GM21515 (cell line): Measurements from ENCODE around the gene BRDT.

Experiments
- ATAC-seq: cut with Tn5 transposase; IDR thresholded peaks from one replicate; pipeline ENCODE4 v1.9.1; 2021; ENCODE audit not compliant: unreplicated experiment

BRDT gene

GRCh38 chr1:91949356-91949699, at the start of gene BRDT:
Gene BRDT, plus strand, starts transcription at chr1:91949401. Its CDS starts 13,354 bp downstream, at chr1:91962755.
- no peak for ATAC-seq

DNA sequence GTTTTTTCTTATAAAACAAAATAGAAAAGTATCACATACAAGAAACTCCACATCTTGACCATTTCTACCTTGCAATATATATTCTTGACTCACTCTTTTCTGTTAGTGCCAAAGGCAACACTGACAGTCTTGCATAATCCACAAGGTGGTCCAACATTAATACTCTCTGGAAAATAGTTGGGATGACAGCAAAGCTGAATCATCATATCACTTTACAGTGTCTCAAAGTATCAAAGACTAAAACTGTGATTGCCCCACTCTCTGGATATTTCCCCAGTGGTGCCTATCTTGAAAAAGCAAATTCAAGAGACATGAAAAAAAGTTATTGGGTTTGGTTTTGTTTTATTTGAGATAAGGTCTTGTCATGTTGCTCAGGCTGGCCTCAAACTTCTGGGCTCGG, 48.6 kb upstream of the BRDT start:
- no peak for ATAC-seq

GRCh38 chr1:91901231-91901630, 48.0 kb upstream of the BRDT start:
- no peak for ATAC-seq

- no peak for ATAC-seq
Measured at GRCh38 chr1:91912266-91912665, 36.9 kb upstream of the BRDT start.

DNA sequence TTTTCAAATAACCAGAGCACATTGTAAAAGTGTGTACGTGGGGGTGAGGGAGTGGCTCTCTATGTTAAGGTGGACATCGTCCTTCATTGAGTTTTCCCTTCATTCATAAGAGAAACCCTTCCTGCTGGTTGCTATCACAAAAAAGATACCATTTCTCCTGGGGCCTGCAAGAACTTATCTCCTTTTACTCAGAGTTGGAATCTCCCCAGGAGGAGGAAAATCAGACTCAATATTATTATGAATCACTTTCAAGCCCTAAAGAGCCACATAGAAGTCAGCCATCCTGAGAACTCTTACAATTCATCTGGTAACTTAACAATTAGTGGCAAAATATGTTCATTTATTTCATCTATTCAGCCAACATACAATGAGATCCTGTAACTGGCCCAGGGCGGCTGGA, 36.2 kb upstream of the BRDT start:
- ATAC-seq, result no peak

- ATAC-seq, result no peak
Measured at GRCh38 chr1:91916046-91916445, 33.2 kb upstream of the BRDT start.

GRCh38 chr1:91916811-91917460, 32.3 kb upstream of the BRDT start:
- ATAC-seq, result no peak

GRCh38 chr1:91919962-91920361, 29.2 kb upstream of the BRDT start:
- no peak for ATAC-seq

- no peak for ATAC-seq
Measured at GRCh38 chr1:91924146-91924545, 25.1 kb upstream of the BRDT start.

DNA sequence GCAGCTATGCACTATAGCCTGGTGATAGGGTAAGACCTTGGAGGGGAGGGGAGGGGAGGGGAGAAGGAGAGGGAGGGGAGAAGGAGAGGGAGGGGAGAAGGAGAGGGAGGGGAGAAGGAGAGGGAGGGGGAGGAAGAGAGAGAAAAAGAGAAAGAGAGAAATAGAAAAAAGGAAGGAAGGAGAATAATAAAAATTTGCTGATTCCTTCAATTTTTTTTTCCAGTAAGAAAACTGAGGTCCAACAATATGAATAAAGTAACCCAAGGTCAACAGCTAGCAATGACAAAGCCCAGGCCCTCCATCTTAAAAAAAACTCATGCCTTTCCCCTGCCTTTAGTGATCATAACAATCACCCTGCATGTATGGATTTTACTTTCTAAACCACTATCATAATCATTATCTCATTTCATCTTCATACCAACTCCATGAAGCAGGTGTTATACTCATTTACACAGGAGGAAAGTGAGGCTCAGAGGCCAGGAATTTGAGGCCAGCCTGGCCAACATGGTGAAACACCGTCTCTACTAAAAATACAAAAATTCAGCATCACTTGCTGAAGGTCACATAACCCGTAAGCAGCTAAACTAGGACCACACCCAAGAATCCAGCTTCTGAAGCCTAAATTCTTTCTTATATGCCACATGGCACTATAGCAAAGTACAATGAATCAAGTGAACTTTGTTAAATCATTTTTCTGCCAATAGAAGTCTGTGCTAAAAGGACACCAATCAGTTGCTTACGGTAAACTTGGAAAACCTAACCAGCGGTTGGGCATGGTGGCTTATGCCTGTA, 23.4 kb upstream of the BRDT start:
- ATAC-seq, result no peak

- ATAC-seq, result no peak
Measured at GRCh38 chr1:91928026-91928425, 21.2 kb upstream of the BRDT start.

DNA sequence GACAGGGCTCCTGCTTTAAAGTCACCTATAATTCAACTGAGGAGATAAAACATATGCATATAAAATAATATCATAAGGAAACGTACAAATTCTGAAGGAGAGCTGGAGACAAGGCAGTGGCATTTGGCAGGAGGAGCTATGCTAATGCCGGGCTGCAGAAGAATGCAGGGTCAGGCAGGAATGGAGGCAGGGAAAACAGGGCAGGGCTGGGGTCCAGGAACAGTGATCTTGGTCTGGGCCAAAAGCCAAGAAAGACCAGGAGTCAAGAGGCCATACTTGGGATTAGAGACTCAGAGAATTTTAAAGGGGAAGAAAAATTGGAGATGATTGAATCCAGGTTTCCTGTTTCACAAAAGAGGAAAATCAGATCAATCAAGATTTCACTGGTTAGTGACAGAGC, 20.0 kb upstream of the BRDT start:
- ATAC-seq, result no peak

DNA sequence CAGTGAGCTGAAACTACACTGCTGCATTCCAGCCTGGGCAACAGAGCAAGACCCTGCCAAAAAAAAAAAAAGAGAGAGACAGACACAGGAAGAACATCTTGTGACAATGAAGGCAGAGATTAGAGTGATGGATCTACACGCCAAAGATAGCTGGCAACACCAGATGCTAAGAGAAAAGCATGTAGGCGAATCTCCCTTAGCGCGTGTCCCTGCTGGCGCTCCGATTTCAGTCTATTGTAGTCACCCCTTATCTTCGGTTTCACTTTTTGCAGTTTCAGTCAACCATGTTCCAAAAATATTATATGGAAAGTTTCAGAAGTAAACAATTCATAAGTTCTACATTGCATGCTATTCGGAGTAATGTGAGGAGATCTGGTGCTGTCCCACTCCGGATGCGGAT, 11.6 kb upstream of the BRDT start:
- no peak for ATAC-seq

DNA sequence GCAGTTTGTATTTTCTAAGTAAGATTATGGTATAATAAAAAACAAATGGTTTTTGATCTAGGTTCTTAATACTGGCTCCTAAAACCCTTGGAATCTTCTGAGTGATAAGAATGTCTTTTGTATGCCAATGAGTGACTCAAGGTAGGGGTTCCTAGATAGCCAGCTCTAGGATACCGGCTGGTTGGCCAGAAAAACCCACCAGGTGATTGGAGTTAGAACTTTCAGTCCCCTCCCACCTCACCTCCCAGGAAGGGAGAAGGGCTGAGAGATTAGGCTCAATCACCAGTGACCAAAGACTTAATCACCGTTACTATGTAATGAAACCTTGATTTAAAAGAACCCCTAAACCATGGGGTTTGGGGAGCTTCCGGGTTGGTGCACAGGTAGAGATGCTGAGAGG, 8.7 kb upstream of the BRDT start:
- no peak for ATAC-seq

- no peak for ATAC-seq
Measured at GRCh38 chr1:91944087-91944486, 5.1 kb upstream of the BRDT start.

DNA sequence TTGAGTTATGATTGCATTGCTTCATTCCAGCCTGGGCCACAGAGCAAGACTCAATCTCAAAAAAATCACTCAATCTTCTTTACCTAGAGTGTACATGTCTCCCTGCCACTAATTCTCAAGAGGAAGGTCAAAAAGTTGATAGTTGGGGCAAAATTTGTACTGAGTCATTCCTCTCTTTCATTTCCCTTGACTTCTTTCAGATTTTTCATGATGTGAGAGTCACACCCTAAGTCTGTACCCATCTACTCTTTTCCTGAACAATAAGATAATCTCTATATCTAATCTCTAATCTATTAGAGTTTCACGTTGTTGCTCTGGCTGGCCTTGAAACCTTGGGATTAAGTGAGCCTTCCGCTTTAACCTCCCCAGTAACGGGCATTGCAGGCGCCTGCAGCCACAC, 1.1 kb upstream of the BRDT start:
- no peak for ATAC-seq

GRCh38 chr1:91948501-91949355, 473 bp upstream of the BRDT start:
- ATAC-seq, result no peak

- ATAC-seq, result no peak
Measured at GRCh38 chr1:91952187-91952586, 3.0 kb downstream of the BRDT start.

- ATAC-seq, result no peak
Measured at GRCh38 chr1:91958926-91959325, 9.7 kb downstream of the BRDT start.

- ATAC-seq, result no peak
Measured at GRCh38 chr1:91968334-91968733, 19.1 kb downstream of the BRDT start.

DNA sequence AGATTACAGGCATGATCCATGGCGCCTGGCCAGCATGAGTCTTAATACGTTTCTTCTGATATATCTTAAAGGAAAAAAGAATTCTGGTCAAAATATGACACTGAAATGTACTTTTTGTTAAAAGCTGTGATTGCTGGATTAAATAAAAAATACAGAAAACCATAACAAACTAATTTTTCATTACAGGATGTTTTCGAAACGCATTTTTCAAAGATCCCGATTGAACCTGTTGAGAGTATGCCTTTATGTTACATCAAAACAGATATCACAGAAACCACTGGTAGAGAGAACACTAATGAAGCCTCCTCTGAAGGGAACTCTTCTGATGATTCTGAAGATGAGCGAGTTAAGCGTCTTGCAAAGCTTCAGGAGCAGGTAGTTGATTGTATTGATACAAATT, 30.2 kb downstream of the BRDT start:
- no peak for ATAC-seq

DNA sequence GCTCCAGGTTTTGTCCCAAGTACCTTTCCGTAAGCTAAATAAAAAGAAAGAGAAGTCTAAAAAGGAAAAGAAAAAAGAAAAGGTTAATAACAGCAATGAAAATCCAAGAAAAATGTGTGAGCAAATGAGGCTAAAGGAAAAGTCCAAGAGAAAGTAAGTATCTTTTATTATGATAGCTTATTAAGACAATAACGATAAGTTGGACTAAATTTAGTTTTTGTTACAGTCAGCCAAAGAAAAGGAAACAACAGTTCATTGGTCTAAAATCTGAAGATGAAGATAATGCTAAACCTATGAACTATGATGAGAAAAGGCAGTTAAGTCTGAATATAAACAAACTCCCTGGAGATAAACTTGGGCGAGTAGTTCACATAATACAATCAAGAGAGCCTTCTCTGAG, 31.5 kb downstream of the BRDT start:
- ATAC-seq, result no peak
